GM23338 (cell line): ENCODE results near the gene KIF6.

Experiments
- CREB1 ChIP-seq: fragments of 250-450 bp; sonication (Bioruptor Pico); IDR thresholded peaks from 2 replicates; pipeline ENCODE4 v1.5.0; 2020; ENCODE audit warnings: low read depth, mild to moderate bottlenecking, moderate library complexity
- EZH2 ChIP-seq: fragments of 200-600 bp; sonication (generic); IDR thresholded peaks from one replicate; pipeline ENCODE4 v1.8.0; 2017; ENCODE audit warnings: antibody characterized with exemption, mild to moderate bottlenecking, low read depth; ENCODE audit not compliant: unreplicated experiment
- EZH2phosphoT487 ChIP-seq: fragments of 200-600 bp; sonication (generic); IDR thresholded peaks from one replicate; pipeline ENCODE4 v1.8.1; 2018; ENCODE audit warnings: antibody characterized with exemption; ENCODE audit not compliant: unreplicated experiment
- POLR2AphosphoS5 ChIP-seq: IDR thresholded peaks from 2 replicates; pipeline ENCODE4 v1.6.1; 2016; ENCODE audit warnings: antibody characterized with exemption, low read depth
- ZNF462 ChIP-seq: fragments of 250-450 bp; sonication (Bioruptor Pico); IDR thresholded peaks from 2 replicates; pipeline ENCODE4 v1.5.0; 2020; ENCODE audit warnings: mild to moderate bottlenecking, moderate library complexity
- TF ChIP-seq, protein P1 (sequence below), 2 experiments: fragments of 200-600 bp in 1 of 2; sonication (generic) in 1 of 2; conservative IDR thresholded peaks; 2 replicates each; pipeline versions ENCODE4 v1.5.1 to v1.6.1; 2016 to 2017; ENCODE audit warnings: antibody characterized with exemption in 2 of 2, low read depth in 2 of 2, mild to moderate bottlenecking in 2 of 2, moderate library complexity in 1 of 2
- TF ChIP-seq, protein P2 (sequence below): IDR thresholded peaks from one replicate; pipeline ENCODE4 v1.6.1; 2018; ENCODE audit warnings: antibody characterized with exemption; ENCODE audit not compliant: unreplicated experiment

DNA sequence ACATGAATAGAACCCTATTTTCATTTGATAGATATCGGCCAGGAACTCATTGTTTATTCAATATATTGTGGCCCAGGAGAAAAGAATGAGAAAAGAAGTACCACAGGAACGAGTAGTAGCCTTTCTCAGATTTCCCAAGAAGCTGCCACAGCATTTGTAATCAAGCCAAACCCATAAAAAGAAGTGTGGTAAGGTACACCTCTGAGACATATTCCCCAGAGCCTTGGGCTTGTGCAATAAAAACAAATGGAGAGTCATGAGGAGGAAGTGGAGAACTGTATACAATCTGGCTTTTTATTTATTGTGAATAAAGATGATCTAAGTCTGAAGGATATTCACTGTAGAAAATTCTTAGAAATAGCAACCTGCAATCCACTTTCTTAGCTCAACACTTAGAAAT is 36.7 kb downstream of the KIF6 start:
- TF ChIP-seq, protein P1, sequence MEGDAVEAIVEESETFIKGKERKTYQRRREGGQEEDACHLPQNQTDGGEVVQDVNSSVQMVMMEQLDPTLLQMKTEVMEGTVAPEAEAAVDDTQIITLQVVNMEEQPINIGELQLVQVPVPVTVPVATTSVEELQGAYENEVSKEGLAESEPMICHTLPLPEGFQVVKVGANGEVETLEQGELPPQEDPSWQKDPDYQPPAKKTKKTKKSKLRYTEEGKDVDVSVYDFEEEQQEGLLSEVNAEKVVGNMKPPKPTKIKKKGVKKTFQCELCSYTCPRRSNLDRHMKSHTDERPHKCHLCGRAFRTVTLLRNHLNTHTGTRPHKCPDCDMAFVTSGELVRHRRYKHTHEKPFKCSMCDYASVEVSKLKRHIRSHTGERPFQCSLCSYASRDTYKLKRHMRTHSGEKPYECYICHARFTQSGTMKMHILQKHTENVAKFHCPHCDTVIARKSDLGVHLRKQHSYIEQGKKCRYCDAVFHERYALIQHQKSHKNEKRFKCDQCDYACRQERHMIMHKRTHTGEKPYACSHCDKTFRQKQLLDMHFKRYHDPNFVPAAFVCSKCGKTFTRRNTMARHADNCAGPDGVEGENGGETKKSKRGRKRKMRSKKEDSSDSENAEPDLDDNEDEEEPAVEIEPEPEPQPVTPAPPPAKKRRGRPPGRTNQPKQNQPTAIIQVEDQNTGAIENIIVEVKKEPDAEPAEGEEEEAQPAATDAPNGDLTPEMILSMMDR (conservative IDR thresholded peaks at IDR 0.05; ENCODE audit: low read depth in 2 of 2), result no peak
- TF ChIP-seq CREB1 (CRISPR knock-in tag), result no peak
- TF ChIP-seq POLR2AphosphoS5, result no peak
- TF ChIP-seq EZH2, result no peak
- TF ChIP-seq, protein P2, sequence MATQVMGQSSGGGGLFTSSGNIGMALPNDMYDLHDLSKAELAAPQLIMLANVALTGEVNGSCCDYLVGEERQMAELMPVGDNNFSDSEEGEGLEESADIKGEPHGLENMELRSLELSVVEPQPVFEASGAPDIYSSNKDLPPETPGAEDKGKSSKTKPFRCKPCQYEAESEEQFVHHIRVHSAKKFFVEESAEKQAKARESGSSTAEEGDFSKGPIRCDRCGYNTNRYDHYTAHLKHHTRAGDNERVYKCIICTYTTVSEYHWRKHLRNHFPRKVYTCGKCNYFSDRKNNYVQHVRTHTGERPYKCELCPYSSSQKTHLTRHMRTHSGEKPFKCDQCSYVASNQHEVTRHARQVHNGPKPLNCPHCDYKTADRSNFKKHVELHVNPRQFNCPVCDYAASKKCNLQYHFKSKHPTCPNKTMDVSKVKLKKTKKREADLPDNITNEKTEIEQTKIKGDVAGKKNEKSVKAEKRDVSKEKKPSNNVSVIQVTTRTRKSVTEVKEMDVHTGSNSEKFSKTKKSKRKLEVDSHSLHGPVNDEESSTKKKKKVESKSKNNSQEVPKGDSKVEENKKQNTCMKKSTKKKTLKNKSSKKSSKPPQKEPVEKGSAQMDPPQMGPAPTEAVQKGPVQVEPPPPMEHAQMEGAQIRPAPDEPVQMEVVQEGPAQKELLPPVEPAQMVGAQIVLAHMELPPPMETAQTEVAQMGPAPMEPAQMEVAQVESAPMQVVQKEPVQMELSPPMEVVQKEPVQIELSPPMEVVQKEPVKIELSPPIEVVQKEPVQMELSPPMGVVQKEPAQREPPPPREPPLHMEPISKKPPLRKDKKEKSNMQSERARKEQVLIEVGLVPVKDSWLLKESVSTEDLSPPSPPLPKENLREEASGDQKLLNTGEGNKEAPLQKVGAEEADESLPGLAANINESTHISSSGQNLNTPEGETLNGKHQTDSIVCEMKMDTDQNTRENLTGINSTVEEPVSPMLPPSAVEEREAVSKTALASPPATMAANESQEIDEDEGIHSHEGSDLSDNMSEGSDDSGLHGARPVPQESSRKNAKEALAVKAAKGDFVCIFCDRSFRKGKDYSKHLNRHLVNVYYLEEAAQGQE, result no peak
- TF ChIP-seq EZH2phosphoT487, result no peak
- TF ChIP-seq ZNF462, result no peak
